HEK293 (cell line): Measurements from ENCODE around the gene ARMH2.
A peak's percentile ranks its signal among the peaks of the same experiment; 100 is the strongest.

Experiments
- GFI1B ChIP-seq: fragments of 450-650 bp; formaldehyde crosslinking; IDR thresholded peaks from 2 replicates; pipeline ENCODE4 v1.5.1; 2016; ENCODE audit warnings: missing biosample characterization, missing genetic modification characterization
- GLI4 ChIP-seq: fragments of 450-650 bp; formaldehyde crosslinking; IDR thresholded peaks from 2 replicates; pipeline ENCODE4 v1.5.1; 2016; ENCODE audit warnings: missing biosample characterization, missing genetic modification characterization
- GLIS2 ChIP-seq: fragments of 450-650 bp; formaldehyde crosslinking; IDR thresholded peaks from 2 replicates; pipeline ENCODE4 v1.5.1; 2016; ENCODE audit warnings: missing biosample characterization, missing genetic modification characterization
- KLF1 ChIP-seq: fragments of 450-650 bp; formaldehyde crosslinking; IDR thresholded peaks from 2 replicates; pipeline ENCODE4 v1.5.1; 2016; ENCODE audit warnings: missing biosample characterization, missing genetic modification characterization
- KLF7 ChIP-seq: fragments of 450-650 bp; formaldehyde crosslinking; IDR thresholded peaks from 2 replicates; pipeline ENCODE4 v1.5.1; 2016; ENCODE audit warnings: missing biosample characterization, missing genetic modification characterization, borderline replicate concordance
- SP2 ChIP-seq: fragments of 450-650 bp; formaldehyde crosslinking; IDR thresholded peaks from 2 replicates; pipeline ENCODE4 v1.5.1; 2016; ENCODE audit warnings: missing biosample characterization, missing genetic modification characterization
- WT1 ChIP-seq: fragments of 450-650 bp; formaldehyde crosslinking; IDR thresholded peaks from 2 replicates; pipeline ENCODE4 v1.5.1; 2016; ENCODE audit warnings: missing biosample characterization, missing genetic modification characterization
- ZBTB48 ChIP-seq: fragments of 450-650 bp; formaldehyde crosslinking; IDR thresholded peaks from 2 replicates; pipeline ENCODE4 v1.5.1; 2016; ENCODE audit warnings: missing biosample characterization, missing genetic modification characterization
- ZBTB7A ChIP-seq: fragments of 450-650 bp; formaldehyde crosslinking; IDR thresholded peaks from 2 replicates; pipeline ENCODE4 v1.5.1; 2016; ENCODE audit warnings: low read depth, missing biosample characterization, missing genetic modification characterization
- ZFP3 ChIP-seq: fragments of 450-650 bp; formaldehyde crosslinking; IDR thresholded peaks from 2 replicates; pipeline ENCODE4 v1.5.1; 2016; ENCODE audit warnings: low read depth, missing biosample characterization, missing genetic modification characterization
- ZIC2 ChIP-seq: fragments of 450-650 bp; formaldehyde crosslinking; IDR thresholded peaks from 2 replicates; pipeline ENCODE4 v1.5.1; 2016; ENCODE audit warnings: missing biosample characterization, missing genetic modification characterization
- ZNF114 ChIP-seq: fragments of 450-650 bp; formaldehyde crosslinking; IDR thresholded peaks from 2 replicates; pipeline ENCODE4 v1.5.0; 2017; ENCODE audit warnings: missing biosample characterization, missing genetic modification characterization
- ZNF132 ChIP-seq: fragments of 450-650 bp; formaldehyde crosslinking; IDR thresholded peaks from 2 replicates; pipeline ENCODE4 v1.5.1; 2017; ENCODE audit warnings: missing biosample characterization, missing genetic modification characterization, borderline replicate concordance
- ZNF239 ChIP-seq: fragments of 450-650 bp; formaldehyde crosslinking; IDR thresholded peaks from 2 replicates; pipeline ENCODE4 v1.5.1; 2016; ENCODE audit warnings: missing biosample characterization, missing genetic modification characterization
- ZNF341 ChIP-seq: fragments of 450-650 bp; formaldehyde crosslinking; IDR thresholded peaks from 2 replicates; pipeline ENCODE4; 2016; ENCODE audit warnings: low read depth, missing biosample characterization, missing genetic modification characterization
- ZNF404 ChIP-seq: fragments of 450-650 bp; formaldehyde crosslinking; IDR thresholded peaks from 2 replicates; pipeline ENCODE4 v1.5.1; 2017; ENCODE audit warnings: missing biosample characterization, missing genetic modification characterization
- ZNF777 ChIP-seq: fragments of 450-650 bp; formaldehyde crosslinking; IDR thresholded peaks from 2 replicates; pipeline ENCODE4 v1.5.1; 2017; ENCODE audit warnings: missing biosample characterization, missing genetic modification characterization, borderline replicate concordance
- ZXDB ChIP-seq: fragments of 450-650 bp; formaldehyde crosslinking; IDR thresholded peaks from 2 replicates; pipeline ENCODE4 v1.5.1; 2016; ENCODE audit warnings: missing biosample characterization, missing genetic modification characterization
- TF ChIP-seq, protein P1 (sequence below): fragments of 450-650 bp; formaldehyde crosslinking; IDR thresholded peaks from 2 replicates; pipeline ENCODE4 v1.5.1; 2016; ENCODE audit warnings: missing biosample characterization, missing genetic modification characterization
- TF ChIP-seq, protein P2 (sequence below): fragments of 450-650 bp; formaldehyde crosslinking; IDR thresholded peaks from 2 replicates; pipeline ENCODE4 v1.5.1; 2016; ENCODE audit warnings: missing biosample characterization, missing genetic modification characterization
- TF ChIP-seq, protein P3 (sequence below): fragments of 450-650 bp; formaldehyde crosslinking; IDR thresholded peaks from 2 replicates; pipeline ENCODE4 v1.5.1; 2016; ENCODE audit warnings: missing biosample characterization, missing genetic modification characterization
- TF ChIP-seq, protein P4 (sequence below): fragments of 450-650 bp; formaldehyde crosslinking; IDR thresholded peaks from 2 replicates; pipeline ENCODE4 v1.5.1; 2016; ENCODE audit warnings: missing biosample characterization, missing genetic modification characterization
- TF ChIP-seq, protein P5 (sequence below): sonication (generic); formaldehyde crosslinking; IDR thresholded peaks from 2 replicates; pipeline ENCODE4 v1.8.1; 2022; ENCODE audit warnings: mild to moderate bottlenecking, moderate library complexity, missing genetic modification reagents
- TF ChIP-seq, protein P6 (sequence below): fragments of 450-650 bp; formaldehyde crosslinking; IDR thresholded peaks from 2 replicates; pipeline ENCODE4 v1.5.1; 2016; ENCODE audit warnings: missing biosample characterization, missing genetic modification characterization

The ARMH2 gene

DNA sequence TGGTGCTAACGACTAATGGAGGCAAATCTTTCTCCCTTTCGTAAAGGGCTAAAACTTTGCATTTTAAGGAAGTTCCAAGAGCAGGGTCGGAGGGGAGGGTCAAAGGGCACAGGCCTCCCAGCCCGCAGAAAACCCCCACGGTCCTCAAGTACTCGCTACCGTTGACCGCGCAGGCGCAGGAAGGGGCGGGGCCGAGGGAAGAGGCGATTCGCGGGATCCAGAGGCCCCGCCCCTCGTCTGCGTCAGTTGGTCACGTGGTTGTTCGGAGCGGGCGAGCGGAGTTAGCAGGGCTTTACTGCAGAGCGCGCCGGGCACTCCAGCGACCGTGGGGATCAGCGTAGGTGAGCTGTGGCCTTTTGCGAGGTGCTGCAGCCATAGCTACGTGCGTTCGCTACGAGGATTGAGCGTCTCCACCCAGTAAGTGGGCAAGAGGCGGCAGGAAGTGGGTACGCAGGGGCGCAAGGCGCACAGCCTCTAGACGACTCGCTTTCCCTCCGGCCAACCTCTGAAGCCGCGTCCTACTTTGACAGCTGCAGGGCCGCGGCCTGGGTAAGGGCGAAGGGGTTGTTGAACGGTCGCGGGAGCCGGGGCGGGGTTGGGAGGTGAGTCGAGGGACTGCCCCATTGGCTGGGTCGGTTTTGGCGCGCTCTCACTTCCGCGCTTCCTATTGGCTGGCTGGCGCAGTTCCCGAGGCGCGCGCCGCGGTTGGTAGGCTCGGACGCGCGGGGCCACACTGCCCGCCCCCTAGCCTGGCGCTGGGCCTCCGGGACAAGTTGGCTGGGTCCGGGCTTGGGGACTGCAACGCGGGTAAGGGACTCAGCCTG is 23.8 kb downstream of the ARMH2 start, which contains the start of gene GMNN (continued):
- TF ChIP-seq, protein P1, sequence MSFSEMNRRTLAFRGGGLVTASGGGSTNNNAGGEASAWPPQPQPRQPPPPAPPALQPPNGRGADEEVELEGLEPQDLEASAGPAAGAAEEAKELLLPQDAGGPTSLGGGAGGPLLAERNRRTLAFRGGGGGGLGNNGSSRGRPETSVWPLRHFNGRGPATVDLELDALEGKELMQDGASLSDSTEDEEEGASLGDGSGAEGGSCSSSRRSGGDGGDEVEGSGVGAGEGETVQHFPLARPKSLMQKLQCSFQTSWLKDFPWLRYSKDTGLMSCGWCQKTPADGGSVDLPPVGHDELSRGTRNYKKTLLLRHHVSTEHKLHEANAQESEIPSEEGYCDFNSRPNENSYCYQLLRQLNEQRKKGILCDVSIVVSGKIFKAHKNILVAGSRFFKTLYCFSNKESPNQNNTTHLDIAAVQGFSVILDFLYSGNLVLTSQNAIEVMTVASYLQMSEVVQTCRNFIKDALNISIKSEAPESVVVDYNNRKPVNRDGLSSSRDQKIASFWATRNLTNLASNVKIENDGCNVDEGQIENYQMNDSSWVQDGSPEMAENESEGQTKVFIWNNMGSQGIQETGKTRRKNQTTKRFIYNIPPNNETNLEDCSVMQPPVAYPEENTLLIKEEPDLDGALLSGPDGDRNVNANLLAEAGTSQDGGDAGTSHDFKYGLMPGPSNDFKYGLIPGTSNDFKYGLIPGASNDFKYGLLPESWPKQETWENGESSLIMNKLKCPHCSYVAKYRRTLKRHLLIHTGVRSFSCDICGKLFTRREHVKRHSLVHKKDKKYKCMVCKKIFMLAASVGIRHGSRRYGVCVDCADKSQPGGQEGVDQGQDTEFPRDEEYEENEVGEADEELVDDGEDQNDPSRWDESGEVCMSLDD (tag by site-specific recombination), result peak; percentile 74
- TF ChIP-seq, protein P2, sequence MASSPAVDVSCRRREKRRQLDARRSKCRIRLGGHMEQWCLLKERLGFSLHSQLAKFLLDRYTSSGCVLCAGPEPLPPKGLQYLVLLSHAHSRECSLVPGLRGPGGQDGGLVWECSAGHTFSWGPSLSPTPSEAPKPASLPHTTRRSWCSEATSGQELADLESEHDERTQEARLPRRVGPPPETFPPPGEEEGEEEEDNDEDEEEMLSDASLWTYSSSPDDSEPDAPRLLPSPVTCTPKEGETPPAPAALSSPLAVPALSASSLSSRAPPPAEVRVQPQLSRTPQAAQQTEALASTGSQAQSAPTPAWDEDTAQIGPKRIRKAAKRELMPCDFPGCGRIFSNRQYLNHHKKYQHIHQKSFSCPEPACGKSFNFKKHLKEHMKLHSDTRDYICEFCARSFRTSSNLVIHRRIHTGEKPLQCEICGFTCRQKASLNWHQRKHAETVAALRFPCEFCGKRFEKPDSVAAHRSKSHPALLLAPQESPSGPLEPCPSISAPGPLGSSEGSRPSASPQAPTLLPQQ (tag by site-specific recombination), result peak; percentile 94
- TF ChIP-seq GLIS2 (tag by site-specific recombination) (peak; percentile 94), ZNF404 (tag by site-specific recombination) (no peak), ZIC2 (tag by site-specific recombination) (0 out of 2 replicates have a peak, but pooled peaks have one; percentile 16), ZBTB7A (tag by site-specific recombination) (peak; percentile 90; the same call in 1 of the 2 replicates), ZFP3 (tag by site-specific recombination) (no peak), ZNF132 (tag by site-specific recombination) (no peak), ZXDB (tag by site-specific recombination) (peak; percentile 99), KLF1 (tag by site-specific recombination) (peak; percentile 79), ZNF341 (tag by site-specific recombination) (peak; percentile 65), GLI4 (tag by site-specific recombination) (peak; percentile 94), ZNF239 (peak; percentile 87; the same call in 1 of the 2 replicates), GFI1B (no peak), ZNF777 (tag by site-specific recombination) (no peak), KLF7 (tag by site-specific recombination) (peak; percentile 81; the same call in 1 of the 2 replicates), SP2 (tag by site-specific recombination) (peak; percentile 96), ZBTB48 (tag by site-specific recombination) (peak; percentile 84), WT1 (peak; percentile 78), ZNF114 (no peak)
- TF ChIP-seq, protein P3, sequence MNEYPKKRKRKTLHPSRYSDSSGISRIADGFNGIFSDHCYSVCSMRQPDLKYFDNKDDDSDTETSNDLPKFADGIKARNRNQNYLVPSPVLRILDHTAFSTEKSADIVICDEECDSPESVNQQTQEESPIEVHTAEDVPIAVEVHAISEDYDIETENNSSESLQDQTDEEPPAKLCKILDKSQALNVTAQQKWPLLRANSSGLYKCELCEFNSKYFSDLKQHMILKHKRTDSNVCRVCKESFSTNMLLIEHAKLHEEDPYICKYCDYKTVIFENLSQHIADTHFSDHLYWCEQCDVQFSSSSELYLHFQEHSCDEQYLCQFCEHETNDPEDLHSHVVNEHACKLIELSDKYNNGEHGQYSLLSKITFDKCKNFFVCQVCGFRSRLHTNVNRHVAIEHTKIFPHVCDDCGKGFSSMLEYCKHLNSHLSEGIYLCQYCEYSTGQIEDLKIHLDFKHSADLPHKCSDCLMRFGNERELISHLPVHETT (tag by site-specific recombination), result peak; percentile 94
- TF ChIP-seq, protein P4, sequence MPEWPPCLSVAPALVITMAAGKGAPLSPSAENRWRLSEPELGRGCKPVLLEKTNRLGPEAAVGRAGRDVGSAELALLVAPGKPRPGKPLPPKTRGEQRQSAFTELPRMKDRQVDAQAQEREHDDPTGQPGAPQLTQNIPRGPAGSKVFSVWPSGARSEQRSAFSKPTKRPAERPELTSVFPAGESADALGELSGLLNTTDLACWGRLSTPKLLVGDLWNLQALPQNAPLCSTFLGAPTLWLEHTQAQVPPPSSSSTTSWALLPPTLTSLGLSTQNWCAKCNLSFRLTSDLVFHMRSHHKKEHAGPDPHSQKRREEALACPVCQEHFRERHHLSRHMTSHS (tag by site-specific recombination), result no peak
- TF ChIP-seq, protein P5, sequence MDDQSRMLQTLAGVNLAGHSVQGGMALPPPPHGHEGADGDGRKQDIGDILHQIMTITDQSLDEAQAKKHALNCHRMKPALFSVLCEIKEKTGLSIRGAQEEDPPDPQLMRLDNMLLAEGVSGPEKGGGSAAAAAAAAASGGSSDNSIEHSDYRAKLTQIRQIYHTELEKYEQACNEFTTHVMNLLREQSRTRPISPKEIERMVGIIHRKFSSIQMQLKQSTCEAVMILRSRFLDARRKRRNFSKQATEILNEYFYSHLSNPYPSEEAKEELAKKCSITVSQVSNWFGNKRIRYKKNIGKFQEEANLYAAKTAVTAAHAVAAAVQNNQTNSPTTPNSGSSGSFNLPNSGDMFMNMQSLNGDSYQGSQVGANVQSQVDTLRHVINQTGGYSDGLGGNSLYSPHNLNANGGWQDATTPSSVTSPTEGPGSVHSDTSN, result peak; percentile 94
- TF ChIP-seq, protein P6, sequence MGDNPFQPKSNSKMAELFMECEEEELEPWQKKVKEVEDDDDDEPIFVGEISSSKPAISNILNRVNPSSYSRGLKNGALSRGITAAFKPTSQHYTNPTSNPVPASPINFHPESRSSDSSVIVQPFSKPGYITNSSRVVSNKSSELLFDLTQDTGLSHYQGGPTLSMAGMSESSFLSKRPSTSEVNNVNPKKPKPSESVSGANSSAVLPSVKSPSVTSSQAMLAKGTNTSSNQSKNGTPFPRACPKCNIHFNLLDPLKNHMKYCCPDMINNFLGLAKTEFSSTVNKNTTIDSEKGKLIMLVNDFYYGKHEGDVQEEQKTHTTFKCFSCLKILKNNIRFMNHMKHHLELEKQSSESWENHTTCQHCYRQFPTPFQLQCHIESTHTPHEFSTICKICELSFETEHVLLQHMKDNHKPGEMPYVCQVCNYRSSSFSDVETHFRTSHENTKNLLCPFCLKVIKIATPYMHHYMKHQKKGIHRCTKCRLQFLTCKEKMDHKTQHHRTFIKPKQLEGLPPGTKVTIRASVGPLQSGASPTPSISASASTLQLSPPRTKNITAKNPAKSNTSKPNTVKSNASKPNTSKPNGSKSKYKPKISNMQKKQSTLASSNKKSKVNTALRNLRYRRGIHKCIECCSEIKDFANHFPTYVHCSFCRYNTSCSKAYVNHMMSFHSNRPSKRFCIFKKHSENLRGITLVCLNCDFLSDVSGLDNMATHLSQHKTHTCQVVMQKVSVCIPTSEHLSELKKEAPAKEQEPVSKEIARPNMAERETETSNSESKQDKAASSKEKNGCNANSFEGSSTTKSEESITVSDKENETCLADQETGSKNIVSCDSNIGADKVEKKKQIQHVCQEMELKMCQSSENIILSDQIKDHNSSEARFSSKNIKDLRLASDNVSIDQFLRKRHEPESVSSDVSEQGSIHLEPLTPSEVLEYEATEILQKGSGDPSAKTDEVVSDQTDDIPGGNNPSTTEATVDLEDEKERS (tag by site-specific recombination), result 0 out of 2 replicates have a peak, but pooled peaks have one; percentile 37
